RPMI8226 (cell line): ENCODE results near the gene PPARA.
A peak's percentile ranks its signal among the peaks of the same experiment; 100 is the strongest.

Experiments used
- DNase-seq: peaks from one replicate; pipeline ENCODE4 v3.0.0-alpha.2; 2015

Gene PPARA

DNA sequence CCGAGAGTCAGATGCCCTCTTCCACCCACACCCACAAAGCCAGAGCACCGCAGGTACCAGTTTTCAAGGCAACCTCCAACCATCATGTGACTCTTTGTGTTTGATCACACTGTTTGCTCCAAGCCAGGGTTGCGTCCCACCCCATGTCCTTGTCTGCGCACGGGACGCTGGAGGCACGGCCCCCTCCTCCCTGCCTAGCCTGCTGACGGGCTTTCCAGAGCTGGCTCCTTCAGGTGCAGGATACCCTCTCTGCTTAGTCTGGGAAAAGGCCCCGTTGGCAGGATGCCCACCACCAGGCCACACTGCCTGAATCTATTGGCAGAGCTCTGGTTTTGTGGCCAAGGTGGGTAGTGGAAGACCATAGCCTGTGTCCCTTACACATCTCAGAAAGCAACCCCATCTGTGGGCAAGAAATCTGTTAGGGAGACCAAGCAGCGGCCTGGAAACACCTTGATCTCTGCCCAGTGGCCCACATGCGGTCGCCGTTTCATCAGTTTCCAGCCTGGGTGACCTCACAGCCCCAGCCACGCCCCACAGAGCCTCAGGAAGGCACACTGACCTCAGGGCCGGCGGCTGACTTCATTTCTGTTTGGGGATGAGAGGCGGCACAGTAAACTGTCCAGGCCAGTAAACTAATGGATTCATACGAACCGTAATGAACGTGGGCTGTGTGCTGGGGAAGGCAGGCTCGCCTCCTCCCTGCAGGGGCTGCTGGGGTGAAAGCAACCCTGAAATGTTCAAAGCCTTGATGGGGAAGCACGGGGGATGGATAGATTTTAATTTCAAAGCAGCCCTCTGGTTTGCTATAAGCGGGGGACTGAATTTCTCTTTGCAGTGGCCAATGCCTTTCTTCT lies 73.9 kb downstream of the PPARA start:
- no peak for DNase-seq

DNA sequence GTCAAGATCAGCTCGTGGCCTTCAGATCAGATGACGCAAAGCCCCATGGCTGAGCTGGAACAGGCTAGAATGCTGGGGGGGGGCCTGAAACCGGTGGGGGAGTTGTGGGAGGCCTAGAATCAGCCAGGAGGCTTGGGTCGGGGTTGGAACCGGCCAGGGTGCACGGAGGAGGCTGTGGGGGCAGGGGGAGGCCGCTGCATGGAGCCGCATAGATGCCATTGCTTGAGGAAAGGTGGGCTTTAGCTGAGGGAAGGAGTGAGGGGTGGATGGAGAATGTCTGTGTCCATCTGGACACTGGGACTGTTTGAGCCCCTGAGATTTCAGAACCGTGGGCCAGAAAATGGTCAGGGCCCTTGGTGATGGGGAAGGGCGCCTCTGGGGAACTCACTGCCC lies 74.6 kb downstream of the PPARA start:
- no peak for DNase-seq

DNA sequence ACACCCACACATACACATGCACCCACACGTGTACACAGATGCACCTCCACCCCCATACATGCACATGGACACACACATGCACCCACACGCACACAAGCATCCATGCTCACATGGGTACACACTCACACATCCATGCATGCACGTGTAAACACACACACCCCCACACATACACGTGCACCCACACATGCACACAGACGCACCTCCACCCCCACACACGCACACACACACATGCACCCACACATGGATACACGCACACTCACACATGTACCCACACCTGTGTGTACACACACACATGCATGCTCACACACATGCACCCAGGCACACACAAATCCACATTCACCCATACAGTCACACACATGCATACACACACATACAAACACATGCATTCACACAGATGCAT lies 75.3 kb downstream of the PPARA start:
- DNase-seq: no peak

DNA sequence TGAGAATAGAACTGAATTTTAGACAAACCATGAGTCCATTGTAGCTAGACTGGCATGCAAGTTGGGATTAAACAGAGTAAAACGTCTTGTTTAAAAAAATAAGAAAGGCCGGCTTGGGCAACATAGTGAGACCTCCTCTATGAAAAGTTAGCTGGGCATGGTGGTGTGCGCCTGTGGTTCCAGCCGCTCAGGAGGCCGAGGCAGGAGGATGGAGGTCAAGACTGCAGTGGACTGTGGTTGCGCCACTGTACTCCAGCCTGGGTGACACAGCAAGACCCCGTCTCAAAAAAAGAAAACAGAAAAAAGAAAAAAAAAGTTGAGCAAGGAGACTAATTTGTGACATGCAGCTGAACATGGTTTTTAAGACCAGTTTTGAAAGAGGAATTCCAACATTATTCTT lies 76.3 kb downstream of the PPARA start:
- no peak for DNase-seq

DNA sequence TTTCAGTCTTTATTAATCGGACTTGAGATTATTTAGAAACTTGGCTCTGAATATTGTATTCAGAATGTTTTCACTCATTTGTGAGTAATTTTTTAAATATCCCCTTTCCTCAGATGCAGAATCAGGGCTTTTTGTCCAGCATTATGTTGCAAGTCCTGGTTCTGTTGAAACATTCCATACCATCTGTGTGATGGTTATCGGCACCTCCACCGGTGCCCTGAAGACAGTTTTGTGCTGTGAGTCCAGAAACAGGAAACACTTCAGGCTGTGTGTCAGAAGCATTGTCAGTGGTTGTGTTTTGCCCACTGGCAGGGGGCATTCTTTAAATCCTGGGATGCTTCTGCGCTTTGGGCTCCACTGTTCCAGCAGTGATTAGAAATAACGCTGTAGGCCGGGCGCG lies 79.4 kb downstream of the PPARA start:
- DNase-seq: no peak

DNA sequence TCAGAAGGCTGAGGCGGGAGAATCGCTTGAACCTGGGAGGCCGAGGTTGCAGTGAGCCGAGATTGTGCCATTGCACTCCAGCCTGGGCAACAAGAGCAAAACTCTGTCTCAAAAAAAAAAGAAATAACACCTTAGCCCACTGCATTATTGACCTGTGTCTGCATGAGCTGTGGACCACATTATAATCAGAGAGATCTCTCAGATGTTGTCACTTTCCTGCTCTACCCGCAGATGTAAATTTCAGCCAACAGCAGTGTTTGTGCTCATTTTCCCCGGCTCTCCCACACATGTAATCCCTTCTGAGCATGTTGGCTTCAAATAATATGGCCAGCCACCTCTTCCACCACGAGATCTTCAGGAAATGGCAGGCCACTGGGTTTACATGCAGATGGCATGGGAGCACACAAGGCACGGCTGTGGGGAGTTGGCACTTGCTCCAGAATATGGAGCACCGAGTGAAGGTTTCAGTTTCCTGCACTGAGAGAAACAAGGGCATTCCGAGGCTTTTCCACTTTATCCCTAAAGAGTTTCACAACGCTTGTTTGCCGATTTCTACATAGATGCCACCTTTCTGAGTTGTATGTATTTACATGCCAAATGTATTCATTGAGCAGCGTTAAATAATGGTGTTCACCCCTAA lies 80.1 kb downstream of the PPARA start:
- no peak for DNase-seq

DNA sequence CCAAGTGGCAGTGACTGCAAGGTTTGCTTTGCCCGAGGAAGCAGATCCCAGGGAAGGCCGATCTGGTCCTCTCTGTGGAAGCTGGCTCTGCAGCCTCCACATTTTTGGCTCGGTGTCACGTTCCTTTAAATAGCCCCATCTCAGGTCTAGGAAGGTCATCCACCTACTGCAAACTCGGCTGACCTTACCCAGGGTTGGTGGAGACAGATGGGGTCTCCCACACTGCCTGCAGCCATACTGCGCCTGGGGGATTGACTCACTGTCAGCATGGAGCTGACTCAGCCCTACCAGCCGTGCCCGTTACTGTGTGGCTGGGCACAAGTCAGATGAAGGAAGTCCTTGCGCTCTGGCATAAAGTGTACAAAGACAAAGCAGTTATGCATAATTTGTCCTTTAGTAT lies 82.9 kb downstream of the PPARA start:
- DNase-seq: no peak

DNA sequence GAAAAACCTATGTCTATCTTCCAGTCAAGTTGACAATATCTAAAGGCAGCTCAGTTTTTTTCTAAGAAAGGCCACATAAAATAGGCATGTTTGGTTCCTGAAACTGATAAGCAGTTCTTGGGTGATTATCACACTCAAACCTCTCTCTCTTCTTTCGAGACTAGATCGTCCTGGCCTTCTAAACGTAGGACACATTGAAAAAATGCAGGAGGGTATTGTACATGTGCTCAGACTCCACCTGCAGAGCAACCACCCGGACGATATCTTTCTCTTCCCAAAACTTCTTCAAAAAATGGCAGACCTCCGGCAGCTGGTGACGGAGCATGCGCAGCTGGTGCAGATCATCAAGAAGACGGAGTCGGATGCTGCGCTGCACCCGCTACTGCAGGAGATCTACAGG lies 84.6 kb downstream of the PPARA start:
- no peak for DNase-seq

DNA sequence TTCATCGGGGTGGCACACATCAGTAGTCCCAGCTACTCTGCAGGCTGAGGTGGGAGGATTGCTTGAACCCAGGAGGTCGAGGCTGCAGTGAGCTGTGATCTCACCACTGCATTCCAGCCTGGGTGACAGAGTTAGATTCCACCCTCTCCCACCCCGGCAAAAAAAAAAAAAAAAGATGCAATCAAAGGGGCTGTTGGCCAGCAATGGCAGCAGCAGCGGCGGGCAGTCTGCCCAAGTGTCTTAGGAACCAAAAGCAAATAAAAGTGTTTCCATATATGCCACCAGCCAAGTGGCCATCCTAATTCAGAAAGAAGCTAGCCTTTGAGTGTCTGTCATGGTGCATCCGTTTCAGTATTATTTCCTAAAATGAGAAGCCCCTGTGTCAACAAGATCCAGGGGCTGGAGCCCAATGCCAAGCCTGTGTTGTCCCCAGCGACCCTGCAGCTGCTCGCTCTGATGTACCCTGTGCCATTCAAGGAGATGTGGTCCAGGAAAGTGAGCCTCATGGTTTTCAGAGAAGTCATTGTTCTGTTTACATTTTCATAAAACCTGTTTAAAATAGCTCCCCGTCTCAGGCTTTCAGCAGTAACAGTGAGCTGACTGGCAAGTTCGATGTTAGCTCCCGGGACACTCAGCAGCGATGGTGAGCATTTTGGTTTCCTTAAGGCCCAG lies 87.3 kb downstream of the PPARA start:
- DNase-seq: no peak

DNA sequence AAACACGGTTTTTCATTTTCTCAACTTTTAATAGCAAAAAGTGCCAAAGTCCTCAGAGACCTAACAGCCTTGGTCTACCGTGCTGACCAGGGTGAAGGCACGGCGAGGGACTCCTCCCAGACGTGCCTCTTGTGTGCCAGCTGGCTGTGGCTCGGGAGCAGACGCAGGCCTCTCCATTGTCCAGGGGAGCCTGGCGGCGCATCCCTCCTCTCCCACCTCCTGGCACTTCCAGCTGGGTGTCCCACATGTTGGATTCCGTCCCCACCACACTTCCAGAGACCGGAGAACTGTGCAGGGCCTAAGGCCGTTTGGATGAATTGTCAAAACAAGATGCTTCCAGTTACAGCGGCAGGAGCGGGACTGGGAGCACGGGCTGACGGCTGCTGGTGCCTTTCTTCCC lies 88.2 kb downstream of the PPARA start:
- no peak for DNase-seq

DNA sequence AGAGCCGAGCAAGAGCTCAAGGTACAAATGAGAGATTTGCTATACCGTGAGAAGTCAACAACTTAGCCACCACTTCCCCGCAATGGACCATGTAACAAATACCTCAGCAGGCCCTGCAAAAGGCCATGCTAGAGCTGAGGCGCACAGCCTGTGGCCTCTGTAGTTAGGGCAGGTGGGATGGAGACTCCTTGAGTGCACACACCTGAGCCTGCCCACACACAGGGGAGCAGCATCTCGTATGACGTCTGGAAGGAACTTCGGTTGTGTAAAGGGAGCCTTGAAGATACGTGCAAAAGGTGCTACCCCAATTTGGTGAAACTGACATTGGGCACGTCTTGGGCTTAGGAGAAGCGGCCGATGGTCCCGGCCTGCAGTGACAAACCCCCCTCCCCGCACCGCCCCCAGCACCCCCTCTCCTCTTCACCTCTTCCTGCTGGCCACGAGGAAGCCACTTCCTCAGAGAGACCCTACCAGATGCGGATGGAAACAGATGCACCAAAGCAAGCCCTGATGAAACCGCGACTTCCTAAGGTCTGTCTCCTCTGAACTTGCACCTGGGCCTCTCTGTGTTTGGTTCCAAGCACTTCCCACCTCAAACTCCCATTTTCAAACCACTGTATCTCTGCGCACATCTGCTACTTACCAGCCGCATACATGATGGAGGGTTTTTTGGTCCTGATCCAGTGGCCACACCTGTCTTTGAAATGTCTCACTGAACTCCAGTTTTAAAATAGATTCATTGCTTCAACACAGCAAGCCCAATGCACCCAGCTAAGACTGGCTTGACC lies 89.1 kb downstream of the PPARA start:
- peak; percentile 17 for DNase-seq

DNA sequence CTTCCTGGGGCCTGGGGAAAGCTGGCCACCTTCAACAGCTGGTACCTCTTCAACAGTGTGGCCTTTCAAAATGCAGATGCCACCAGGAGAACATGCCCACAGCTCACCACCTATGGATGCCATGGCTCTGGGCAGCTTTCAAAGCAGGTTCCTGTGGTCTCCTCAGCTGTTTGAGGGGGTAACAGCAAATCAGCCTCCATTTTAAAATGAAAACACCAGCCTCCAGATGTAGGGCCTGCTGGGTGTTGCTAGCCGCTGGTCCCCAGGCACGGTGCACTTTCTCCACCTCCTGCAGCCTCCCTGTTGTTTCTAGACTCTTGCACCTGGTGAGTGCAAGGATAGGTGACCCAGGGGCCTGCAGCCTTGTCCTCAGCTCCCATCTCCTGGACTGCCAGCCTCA lies 89.7 kb downstream of the PPARA start:
- DNase-seq: no peak

DNA sequence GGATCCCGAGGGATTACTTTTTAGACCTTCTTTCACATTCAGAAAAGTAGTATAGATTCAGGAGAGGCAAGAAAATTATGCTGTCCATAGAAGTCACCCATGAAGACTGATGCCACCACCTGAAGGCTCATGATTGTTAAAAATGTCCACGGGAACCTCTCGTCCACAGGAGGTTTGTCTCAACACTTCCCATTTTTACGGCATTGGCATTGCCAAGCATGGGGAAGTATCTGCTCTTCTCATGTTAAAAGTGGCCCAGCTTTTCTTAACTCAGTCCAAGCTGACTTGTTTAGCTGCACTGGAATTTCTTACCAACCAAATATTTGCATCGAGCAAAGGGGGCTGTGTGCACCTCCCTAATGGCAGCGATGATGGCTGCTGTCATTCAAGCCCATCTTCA lies 90.2 kb downstream of the PPARA start:
- no peak for DNase-seq

DNA sequence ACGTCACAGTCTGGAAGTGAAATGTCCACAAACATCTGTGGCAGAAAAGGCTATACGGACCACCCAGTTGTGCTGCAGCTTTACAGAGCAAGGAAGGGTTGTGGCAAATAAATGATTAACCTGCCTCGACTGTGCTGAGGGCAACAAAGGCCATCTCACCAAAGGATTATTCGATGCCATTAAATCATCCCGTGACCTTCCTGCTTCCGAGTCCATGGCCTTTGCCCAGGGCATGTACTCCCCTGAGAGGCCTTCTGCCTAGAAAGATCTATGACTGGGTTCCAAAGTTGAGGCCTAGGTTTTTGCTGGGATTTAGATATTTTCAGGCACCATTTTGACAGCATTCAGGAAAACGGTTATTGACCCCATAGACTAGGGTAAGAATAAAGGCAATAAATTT lies 90.6 kb downstream of the PPARA start:
- no peak for DNase-seq

DNA sequence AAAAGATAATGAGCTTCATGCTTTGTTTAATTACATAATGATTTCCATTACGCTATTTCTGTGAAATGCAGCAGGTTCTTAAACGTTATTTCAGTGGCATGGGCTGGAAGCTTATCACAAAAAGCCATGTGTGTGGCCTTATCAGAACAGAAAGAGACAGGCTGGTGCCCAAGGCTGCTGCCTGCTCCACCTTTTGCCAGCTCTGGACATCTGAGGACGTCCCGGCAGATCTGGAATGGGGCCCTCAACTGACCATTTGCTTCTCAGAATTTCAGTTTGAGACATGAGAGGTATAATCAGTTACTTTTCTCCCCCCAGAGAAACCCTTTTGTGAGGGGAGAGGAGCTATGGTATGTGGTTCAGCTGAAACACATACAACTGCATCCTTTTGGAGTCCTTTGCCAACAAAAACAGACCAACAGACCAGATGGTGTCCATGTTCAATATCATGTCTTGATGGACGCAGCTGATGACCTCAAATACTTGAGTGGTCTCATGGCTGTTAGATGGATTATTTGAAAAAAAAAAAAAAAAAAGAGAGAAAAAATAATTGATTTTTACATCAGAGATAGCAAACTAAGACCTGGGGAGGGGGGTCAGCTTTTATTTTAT lies 91.2 kb downstream of the PPARA start:
- no peak for DNase-seq

DNA sequence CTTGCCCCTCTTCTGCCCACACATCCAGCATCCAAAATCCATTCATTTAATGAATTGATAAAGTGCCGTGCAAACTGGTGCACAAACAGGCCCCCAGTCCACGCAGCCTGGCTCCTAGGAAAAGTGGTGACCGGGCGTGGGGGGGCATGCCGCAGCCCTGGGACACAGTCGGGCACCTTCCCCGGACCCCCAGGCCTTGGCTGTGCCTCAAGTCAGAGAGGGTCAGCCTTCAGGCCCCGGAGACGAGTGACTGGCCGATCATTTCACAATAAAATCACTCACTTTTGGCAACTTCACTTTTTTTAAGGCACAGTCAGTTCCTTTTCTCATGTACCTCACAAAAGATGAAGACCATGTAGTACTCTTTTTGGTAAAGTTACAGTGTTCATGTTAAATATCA lies 91.8 kb downstream of the PPARA start:
- DNase-seq: no peak

DNA sequence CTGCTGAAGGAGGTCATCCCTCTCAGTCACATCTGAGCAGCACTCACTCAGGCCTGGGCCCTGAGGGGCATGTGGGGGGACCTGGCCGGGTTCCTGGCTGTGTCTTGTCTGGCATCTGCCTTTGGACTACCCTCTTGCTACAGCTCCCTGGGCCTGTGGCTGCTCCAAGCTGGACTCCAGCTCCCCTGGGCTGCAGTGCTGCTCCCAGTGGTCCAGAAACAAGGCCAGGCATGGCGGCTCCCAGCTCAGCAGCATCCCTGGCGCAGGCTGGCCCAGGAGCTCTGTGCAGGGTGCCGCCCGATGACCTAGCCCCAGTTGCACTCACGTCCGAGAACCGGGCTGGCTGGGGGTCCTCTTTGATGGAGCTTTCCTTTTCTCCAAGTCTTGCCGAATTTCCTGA lies 94.4 kb downstream of the PPARA start:
- no peak for DNase-seq

DNA sequence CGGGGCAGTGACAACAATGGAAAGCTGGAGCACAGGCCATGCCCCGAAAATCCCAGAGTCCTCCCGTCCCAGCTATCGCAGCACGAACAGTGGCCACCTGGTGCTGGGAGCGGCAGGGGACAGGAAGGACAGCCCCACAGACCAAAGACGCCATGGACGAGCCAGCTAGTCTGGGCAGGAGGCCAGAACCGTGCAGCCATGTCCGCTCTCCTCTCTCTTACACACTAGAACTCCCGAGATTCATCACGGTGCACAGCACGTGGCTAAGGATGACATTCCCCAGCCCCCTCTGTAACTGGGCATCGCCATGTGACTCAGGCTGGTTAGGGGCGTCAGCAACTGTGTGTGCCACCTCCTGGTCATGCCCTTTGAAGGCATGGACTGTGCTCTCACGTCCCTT lies 95.2 kb downstream of the PPARA start:
- DNase-seq: no peak

DNA sequence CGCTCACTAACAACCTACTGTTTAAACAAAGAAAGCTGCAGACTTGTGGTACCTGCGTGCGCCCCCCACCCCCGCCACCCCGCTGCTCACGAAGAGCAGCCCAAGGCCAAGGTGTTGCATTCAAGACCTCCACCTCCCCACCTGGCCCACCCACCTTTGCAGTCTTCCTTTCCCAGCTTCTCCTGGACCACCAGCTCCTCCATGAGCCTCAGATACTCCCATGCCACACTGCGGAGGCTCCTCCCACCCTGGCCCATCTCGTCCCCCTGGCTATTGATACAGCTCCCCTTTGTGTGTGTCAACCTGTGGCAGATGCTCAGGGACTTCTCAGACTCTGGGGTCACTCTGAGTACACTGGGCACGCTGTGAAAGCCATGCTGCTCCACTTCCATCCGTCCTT lies 95.9 kb downstream of the PPARA start:
- DNase-seq: no peak

DNA sequence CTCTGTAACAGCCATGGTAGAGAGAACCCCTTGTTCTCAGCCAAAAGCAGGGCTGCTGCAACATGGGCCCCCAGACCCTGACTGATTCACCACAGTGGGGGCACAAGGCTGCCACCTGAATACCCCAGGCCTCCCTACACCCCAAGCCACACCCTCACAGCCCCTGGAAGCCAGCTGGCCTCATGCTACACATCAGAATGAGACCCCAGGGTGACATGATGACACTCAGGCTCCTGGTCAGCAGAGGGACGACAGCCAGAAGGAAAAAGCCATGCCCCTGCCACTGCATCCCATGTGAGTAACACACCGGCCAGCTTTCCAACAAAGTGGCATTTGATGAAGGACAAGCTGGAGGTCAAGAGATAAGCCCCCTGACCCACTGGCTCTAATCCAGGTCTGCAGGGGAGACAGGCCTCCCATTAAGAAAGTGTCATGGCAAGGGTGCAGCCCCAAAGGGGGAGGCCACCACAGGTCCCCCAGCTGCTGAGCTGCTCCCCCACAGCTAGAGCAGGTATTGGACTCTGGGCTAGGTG lies 97.2 kb downstream of the PPARA start:
- DNase-seq: no peak

DNA sequence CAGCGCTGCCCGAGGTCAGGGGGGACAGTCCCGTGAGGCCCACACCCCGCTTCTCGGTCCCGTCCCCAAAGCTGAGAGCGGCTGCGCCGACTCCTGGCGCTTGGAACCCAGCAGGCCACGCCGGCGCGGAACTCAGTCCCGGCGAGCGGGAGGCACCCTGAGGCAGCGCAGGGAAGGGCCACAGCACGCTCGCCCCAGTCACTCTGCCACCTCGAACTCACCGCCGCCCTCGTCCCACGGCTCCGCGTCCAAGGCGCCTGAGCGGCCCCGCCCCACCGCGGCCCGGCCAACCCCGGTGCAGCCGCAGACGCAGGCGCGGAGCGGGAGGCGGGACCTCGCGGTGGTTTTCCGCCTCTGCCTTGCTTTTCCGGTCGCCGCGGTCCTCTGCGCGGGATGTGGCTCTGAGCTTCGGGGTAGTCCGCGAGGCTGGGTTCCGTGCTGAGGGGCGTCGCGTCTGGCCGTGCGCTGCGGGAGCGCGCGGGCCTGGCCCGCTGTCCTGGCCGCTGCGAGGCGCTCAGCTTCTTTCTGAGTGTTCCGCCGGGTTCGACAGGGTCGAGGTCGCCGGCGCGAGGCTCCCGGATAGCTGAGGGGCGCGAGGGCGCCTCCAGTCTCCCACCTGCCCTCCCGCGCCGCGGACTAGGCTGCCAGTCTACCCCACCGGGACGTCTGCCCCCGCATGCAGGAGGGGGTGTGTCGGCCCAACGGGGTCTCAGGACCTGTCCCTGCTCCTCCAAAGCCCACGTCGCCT lies 99.9 kb downstream of the PPARA start, which contains the start of gene CDPF1:
CDPF1 (minus strand) TSS at position 259 of the 748 bp plus-strand sequence. CDS start 2,009 bp downstream, outside the sequence.
- peak; percentile 93 for DNase-seq

DNA sequence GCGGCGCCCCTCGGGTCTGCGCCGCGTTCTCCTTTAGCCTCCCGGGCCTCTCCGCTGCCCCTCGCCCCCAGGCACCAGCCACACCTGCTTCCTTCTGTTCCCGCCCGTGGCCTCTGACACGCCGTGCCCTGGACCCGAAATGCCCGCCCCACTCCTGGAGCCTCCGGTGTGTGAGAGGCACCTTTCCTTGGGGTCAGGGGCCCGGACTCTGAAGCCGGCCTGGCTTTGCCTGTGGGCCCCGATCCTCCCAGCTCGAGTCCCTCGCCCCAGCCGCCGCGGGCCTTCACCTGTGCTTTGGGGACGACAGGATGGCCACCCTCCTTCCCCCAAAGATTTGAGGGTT lies 100.4 kb downstream of the PPARA start:
- DNase-seq: peak; percentile 12
